ENCODE data around the gene SCAI.

- TF ChIP-seq CTCF (IDR thresholded peaks at IDR 0.05) (no peak), POLR2A (IDR thresholded peaks at IDR 0.05) (no peak)
Measured at GRCh38 chr9:125103021-125103420, 40.3 kb downstream of the SCAI start.
